AML-193 (cell line): ENCODE results near the gene GLYATL1B.
"Not testable (repeated sequence)": the region's sequence is repeated elsewhere in the genome, so short reads cannot be mapped to it uniquely, and the experiment has no call there.

Experiments
- DNase-seq, 2 experiments: peaks; one replicate each; lab custom pipeline; 2025; lab: John Stamatoyannopoulos, UW

GLYATL1B gene

DNA sequence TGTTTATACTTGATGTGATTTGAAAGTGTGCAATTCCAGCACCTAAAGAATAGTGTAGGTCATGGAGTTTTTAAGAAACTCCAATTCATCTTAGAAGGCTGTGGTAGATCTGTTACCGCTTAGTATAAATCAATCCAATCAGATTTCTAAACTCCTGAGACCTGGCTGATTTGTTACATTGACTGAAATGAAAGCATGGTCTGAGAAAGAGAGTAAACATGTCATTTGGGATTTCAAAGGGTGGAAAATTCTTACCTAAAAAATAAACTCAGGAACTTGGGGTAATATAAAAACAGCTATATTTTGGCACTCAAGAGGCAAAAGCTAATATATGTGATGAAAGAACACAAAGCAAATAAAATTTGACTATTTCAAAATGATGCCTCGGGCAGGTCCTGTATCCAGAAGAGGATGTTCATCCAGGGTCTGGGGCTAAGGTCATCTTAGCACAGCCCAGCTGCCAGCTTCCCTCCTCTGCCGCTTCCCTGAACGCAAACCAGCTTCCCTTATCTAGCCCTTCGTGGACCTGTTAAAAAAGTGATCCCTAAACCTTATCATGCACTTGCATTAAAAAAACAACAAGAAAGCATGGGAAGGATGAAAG lies 10.0 kb downstream of the GLYATL1B start:
- not testable (repeated sequence) for DNase-seq

DNA sequence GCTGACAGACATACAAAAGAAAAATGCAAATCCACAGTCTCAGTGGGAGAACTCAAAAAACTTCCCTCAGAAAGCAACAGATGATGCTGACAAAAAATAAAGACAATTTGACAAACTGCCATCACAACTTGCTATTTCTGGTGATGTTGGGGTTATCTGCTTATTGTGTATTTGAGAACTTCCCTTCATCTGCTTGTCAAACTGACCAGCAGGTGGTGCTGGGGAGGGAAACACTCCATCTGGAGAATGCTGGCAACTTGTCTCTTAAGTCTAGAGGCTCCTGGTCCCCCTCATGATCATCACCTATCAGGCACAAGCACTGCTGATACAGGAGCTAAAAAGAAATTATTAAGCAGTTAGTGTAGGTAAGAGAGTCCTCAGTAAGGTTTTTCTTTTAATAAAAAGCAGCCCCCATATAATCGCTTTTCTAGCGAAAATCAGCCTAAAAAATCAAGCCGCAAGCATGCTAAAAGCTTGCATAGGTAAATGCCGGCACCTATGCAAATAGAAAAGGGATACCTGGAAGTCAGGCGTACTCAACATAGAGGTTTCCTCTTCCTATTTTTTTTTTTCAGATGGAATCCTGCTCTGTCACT lies 11.1 kb downstream of the GLYATL1B start:
- DNase-seq, result peak; percentile 50 to 61

DNA sequence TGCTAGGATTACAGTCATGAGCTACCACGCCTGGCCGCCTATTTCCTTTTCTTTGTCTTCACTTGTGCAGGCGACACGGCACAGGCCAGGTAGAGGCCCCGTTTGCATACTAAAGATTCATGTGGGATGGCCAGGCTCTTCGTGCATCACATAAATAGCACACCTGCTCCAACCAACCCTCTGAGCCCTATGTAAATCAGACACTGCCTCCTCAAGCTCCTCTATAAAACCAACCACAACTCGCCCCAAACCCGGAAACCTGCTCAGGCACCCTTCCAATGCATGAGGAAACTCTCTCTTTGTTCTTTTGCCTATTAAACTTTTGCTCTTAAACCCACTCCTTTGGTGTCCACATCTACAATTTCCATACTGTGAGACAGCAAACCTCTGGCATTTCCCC lies 11.8 kb downstream of the GLYATL1B start:
- DNase-seq, result not testable (repeated sequence)

DNA sequence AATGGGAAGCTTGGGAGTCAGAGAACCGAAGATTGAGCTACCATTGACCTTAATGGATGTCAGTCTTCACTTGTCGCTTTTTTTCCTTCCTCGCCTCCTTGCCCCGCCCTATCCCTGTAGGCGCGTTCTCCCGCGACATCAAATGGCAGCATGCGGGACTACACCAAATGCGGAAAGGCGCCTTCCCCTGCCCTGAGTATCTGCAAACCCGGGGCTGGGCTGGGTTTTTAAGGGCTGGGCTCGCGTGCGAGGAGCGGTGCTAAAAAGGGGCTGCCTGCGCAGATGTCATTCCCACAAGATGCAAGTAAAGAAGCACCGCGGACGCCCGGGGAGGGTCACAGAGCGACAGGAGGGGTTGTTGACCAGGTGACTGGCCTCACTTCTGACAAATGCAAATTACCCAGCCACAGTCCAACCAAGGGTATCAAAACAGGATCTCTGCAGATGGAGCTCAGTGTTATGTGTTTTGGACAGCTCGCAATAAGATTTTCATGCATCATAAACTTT lies 16.2 kb downstream of the GLYATL1B start:
- peak; percentile 28 to 46 for DNase-seq

DNA sequence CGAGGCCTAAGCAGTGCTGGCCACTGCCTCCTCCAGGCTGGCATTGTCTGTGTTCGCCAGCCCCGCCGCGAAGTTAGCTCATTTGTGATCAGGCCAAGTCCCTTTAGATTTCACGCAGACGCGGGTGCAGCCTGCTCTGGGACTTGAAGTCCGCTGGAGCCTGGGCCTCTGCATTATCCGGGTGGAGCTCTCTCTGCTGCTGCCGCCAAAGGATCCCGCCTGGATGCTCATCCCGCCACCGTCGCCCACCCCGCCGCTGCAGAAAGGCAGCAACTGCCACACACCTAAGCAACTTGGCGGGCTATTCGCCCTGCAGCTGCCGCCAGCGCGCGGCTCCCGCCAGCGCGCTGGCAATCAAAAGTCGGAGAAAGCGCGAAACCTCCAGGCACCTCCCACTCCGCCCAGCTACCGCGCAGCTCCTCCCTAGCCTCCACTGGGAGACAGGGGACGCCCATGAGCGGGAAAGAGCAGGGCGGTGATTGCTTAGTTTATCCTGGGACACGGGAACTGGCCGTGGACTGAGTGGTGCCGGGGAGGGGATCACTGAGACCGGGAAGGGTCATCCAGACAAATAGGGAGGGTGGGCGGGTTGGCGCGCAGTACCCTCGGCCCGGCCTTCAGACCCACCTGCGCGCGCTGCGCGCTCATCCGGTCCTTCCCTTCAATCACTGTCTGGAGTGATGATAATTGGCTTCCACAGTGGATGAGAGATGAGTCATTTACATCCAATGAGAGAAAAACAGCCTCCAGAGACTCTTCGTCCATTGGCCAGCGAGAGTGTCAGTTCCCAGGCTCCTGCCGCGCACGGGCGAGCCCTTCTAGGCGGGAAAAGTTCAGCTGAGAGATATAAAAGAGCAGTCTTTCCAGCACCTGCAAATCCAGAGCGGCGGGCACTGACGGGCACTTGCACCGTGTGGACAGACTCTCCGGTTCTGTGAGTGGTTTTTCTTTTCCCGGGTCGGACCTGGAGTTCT lies 20.5 kb downstream of the GLYATL1B start, which contains the start of gene FAM111B:
Gene FAM111B (plus strand): TSS at position 875 of the 974 bp plus-strand sequence. CDS start 2,389 bp downstream, outside the sequence.
- DNase-seq, result peak; percentile 80 to 82

DNA sequence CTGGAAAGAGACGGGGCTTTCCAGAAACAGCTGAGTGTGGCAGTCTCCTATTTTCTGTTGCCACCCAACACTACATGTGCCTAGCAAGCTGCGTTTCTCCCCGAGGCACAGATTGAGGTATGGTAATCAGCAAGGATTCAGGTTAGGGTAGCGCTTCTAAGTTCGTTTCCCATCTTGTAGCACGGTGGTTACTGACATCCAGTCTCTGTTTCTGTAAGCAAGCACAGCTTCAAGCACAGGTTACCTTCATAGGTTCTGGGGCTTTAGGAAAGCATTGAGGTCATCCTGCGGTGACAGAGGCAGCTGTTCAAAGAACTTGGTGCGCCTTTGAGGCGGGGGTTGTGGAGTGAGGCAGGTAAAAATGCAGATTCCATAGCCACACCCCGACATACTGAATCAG lies 21.6 kb downstream of the GLYATL1B start:
- not testable (repeated sequence) for DNase-seq

DNA sequence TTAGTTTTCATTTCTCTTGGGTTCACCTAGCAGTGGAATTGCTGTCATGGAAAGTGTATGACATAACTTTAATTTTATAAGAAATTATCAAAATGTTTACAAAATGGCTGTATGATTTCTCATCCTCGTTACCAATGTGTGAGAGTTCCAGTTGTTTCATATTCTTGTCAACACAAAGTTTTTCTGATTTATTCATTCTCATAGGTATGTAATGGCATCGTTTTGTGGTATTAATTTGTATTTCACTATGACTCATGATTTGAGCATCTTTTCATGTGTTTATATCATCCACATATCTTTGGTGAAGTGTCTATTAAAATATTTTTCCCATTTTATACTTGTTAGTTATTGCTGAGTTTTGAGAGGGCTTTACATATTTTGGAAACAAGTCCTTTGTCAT lies 26.4 kb downstream of the GLYATL1B start:
- no peak for DNase-seq

DNA sequence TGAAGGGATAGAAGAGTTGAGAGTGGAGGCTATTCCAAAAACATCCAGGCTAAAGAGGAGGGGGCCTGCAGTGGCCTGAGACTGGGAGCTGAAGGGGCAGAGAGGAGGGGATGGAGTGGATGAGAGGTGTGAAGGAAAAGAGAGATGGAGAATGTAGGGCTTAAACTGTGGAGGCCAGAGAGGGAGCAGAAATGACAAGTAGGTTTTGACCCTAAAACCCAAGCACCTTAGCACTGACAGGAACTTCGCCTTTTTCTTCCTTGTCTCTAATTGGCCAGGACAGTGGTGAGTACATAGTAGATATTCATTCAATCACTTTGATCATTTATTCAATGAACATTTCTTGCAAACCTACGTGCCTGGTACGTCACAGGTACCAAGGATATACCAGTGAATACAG lies 28.2 kb downstream of the GLYATL1B start:
- DNase-seq, result no peak

DNA sequence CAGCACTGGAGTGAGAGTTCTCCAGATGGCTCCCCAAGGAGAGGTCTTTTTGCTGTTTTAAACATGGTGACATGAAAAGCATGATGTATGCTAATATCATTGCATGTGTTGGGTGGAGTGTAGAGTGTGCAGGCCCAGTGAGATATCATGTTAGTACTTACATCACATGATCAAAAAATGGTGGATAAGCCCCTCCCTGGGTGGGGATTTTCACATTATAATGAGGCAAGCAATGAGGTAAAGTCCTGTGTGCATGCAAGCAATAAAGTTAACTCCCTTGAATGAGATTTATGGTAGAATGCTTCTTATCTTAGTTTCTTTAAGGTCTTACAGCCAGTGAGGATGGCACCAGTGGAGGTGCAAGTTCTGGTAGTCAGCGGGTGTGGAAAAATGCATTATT lies 29.4 kb downstream of the GLYATL1B start:
- DNase-seq, result no peak

DNA sequence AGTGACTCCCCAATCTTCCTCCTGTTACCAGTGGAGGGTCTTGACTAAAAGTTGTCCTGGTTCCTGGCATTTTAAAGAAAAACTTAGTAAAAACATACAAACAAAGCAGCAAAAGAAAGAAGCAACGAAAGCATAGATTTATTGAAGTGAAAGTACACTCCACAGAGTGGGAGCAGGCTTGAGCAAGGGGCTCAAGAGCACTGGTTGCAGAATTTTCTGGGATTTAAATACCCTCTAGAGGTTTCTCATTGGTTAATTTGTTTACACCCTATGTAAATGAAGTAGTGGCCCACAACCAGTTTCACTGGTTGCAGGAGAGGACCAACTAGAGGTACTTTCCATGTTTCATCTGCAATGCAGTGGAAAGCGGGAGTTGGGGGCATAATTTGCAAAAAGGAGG lies 31.7 kb downstream of the GLYATL1B start:
- DNase-seq, result no peak

DNA sequence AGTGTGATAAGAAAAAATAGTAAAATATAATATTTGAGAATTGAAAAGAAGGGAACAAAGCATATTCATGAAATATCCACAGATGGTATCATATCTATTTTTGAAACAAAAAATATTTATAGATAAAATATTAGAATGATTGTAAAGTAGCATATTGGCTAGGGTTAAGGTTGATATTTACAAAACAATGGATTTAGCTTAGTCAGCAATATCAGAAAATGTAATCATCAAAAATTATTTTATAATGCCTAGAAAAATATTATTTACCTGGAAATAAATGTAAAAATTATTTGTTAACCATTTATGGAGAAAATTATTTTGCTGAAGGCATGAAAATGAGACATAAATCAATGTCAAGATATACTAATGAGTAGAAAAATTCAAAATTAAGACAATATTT lies 33.7 kb downstream of the GLYATL1B start:
- DNase-seq, result no peak

DNA sequence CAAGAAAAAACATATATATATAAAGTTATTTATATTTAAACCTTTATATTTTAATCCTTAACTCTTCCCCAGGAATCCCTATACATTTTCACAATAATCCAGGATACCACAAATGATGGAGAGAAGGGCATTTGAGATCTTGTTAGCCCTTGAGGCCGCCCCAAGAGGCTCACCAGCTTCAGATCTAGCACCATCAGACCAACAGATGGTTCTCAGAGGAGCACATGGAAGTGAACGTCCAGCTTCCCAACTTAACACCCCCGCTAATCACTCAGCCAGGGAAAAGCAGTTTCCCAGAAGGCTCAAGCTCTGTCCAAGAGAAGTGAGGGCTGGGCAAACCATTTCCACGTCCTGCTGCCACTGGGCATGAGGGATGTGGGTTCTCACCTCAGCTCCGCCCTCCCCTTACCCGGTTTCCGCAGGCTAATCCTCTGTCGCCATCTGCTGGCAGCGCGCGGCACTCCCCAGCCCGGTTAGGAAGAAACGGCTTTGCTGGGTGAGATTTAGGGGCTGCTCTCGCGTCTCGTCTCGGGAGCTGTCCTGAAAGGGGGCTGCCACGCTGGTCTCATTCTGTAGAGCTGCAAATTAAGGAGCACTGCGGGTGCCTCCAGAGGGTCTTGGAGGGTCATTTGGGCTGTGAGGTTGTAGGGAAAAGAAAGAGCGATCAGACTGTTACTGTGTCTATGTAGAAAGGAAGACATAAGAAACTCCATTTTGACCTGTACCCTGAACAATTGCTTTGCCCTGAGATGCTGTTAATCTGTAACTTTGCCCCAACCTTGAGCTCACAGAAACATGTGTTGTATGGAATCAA lies 49.7 kb downstream of the GLYATL1B start:
- peak; percentile 58 to 78 for DNase-seq

DNA sequence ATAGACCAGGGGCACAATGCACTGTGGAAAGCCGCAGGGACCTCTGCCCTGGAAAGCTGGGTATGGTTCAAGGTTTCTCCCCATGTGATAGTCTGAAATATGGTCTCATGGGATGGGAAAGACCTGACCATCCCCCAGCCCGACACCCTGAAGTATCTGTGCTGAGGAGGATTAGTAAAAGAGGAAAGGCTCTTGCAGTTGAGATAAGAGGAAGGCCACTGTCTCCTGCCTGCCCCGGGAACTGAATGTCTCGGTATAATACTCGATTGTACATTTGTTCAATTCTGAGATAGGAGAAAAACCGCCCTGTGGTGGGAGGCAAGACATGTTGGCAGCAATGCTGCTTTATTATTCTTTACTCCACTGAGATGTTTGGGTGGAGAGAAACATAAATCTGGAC lies 50.4 kb downstream of the GLYATL1B start:
- DNase-seq, result not testable (repeated sequence)

DNA sequence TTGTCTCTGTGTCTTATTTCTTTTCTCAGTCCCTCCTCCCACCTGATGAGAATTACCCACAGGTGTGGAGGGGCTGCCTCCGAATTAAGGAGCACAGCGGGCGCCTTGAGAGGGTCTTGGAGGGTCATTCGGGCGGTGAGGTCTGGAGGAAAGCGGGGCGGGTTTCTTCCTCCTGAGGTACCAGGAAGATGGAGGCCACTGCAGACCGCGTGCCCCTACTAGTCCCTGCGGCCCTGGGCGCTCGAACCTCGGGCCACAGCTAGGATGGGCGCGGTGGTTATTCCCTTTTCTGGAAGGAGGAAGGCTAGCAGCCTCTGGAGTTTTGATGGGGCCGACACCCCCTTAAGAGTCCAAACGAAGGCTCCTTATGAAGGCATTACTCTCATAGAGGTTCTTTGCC lies 51.1 kb downstream of the GLYATL1B start:
- DNase-seq, result no peak

DNA sequence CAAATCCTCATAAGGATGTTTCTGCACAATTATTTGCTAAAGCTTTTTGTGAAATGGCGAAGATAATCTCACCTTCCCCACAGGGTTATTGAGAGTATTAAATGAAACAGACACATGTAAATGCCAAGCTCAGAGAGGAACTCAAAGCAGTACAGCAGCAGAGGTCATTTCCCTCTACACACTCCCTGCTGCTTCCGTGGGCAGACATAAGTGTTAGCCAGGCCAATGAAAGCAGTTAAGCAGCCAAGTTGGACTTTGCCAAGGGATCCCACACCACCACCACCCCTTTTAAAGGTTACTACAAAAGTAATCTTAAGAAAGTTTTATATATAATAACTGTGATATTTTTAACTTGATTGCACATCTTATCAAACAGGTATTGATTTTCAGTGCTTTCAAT lies 52.5 kb downstream of the GLYATL1B start:
- DNase-seq, result no peak

DNA sequence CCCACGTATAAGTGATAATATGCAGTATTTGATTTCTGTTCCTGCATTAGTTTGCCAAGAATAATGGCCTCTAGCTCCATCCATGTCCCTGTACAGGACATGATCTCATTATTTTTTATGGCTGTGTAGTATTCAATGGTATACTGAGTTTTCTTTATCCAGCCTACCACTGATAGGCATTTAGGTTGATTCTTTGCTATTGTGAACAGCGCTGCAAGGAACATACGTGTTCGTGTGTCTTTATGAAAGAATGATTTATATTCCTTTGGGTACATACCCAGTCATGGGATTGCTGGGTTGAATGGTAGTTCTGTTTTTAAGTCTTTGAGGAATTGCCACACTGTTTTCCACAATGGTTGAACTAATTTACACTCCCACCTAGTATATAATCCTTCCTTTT lies 55.1 kb downstream of the GLYATL1B start:
- DNase-seq, result no peak

DNA sequence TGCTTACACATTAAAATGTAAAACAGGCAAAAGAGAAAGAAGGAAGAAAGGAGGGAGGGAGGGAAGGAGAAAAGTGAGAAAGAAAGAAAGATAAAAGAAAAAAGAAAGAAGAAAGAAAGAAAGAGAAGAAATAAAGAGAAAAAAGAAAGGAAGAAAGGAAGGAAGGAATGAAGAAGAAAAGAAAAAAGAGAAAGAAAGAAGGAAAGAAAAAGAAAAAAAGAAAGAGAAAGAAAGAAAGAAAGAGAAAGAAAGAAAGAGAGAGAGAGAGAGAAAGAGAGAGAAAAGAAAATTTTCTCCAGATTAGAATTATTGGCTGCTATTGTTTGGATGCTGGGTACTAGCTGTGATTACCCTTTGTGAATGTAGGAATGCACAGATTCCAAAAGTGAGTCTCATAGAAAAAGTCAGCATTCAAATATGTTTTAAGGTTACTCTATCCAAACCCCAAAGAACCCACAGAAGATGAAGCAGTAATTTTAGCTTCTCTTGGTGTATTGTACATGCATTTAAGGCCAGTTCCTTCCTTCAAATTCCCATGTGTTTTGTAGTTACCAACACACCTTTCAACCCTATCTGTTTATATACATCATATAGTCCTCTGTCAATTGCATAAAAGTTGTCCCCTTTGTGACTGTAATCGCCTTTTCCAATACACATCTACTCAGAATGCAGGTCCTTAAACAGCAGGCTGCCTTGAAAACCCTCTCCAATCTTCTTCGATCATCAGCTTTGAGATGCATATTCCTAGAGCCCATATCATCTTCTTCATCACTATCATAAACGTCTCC lies 55.8 kb downstream of the GLYATL1B start:
- DNase-seq, result peak in 1 of 2 experiments; percentile 23

DNA sequence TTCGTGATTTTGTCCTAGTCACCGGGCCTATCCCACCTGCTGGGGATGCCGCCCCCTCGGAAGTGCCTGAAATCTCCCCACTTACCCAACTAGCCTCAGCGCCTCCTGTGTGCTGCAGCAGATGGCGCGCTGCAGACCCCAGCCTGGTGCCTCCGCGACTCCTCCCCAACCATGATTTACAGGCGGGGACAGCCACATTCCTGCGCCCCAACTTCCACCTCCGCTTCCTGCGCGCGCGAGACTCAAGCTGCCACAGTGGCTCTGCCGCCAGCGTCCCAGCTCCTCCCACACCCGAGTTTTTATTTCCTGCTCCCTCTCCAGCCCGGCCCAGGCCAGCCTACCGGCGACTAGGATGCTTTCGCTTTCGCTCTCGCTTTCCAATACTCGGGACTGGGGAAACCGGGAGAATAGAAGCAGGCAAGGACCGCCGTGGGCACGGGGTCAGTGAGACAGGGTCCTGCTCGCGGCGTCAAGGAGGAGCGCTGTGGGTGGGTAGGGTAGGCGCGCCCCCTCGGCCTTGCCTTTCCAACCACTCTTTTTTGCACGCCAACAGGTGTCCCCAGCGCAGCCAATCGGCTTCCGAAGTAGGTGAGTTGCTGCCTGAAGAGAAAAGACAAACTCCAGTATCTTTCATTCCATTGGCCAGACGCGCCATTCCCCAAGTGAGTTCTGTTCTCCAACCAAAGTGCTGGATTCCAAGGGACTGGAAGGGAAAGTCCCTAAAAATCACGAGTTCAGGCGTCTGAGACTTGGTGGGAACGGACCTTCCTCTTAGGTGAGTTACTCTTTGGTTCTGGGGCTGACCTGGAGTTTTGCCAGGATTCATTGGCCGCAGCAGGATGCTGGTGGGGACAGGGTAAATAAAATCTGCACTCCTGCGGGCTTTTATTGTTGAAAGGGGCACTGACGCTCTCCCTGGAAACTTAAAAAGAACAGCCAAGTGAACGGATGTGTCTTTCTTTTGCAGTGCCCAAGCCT lies 56.7 kb downstream of the GLYATL1B start, which contains the start of gene FAM111A:
Gene FAM111A (plus strand): TSS at position 327 of the 978 bp plus-strand sequence. CDS start 6,017 bp downstream, outside the sequence.
- peak; percentile 80 to 83 for DNase-seq

DNA sequence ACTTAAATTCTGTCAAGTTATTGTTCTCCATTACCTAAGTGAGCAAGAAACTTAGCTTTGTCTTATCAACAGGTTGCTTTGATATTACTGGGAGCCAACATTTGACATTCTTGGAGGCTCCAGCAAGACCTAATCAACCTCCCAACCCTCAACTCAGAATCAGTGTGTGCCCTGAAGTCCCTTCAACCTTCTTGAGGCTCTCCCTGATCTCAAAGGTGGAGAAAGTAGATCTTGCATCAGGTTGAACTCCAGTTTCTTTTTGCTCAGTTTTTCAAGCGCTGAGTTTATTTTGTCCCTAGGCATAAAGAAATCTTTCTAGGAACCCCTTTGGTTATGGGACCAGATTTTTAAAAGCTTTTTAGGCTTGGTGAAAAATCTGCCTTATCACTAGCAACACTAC lies 58.0 kb downstream of the GLYATL1B start:
- no peak for DNase-seq
